H1 (cell line): Measurements from ENCODE around the gene HSPA12A. TPM values are rescaled to one million over a fixed set of nuclear protein-coding genes. Genes with fewer than 3 reads are reported as not detected.

ENCODE experiments used
- CTCF ChIA-PET: fragments of 300-600 bp; sonication (Branson Sonifier 250); formaldehyde crosslinking; loops from one replicate; lab custom pipeline; 2021; ENCODE audit not compliant: partially characterized antibody; lab: Charles Lee
- POLR2A ChIA-PET: fragments of 300-600 bp; sonication (Branson Sonifier 250); formaldehyde crosslinking; loops from one replicate; lab custom pipeline; 2021; ENCODE audit warnings: inconsistent platforms; ENCODE audit not compliant: partially characterized antibody; lab: Charles Lee
- DNase-seq, 2 experiments: peaks; one replicate each; pipeline versions ENCODE4 v3.0.0 to v3.0.0-alpha.2; 2010 to 2022; ENCODE audit warnings: low spot score in 2 of 2, low read depth in 1 of 2, mixed read lengths in 1 of 2
- FAIRE-seq: peaks from 2 replicates; lab custom pipeline; 2011; peaks lifted over from hg19 to GRCh38; lab: Jason Lieb, UNC
- H2AFZ ChIP-seq: 2 replicates; pipeline ENCODE4 v1.8.1; 2012; ENCODE audit warnings: low read length, inconsistent platforms
- H2AK5ac ChIP-seq: 2 replicates; pipeline ENCODE4 v1.6.1; 2013; ENCODE audit warnings: low read depth, low read length
- H2BK120ac ChIP-seq: replicated peaks from 2 replicates; pipeline ENCODE3; 2013; ENCODE audit warnings: low read depth, low read length, inconsistent platforms
- H2BK12ac ChIP-seq: 2 replicates; pipeline ENCODE4 v1.6.1; 2013; ENCODE audit warnings: low read depth, low read length
- H2BK15ac ChIP-seq: 2 replicates; pipeline ENCODE4 v1.6.1; 2013; ENCODE audit warnings: low read length
- H2BK20ac ChIP-seq: 2 replicates; pipeline ENCODE4 v1.6.1; 2013; ENCODE audit warnings: low read length
- H2BK5ac ChIP-seq: 2 replicates; pipeline ENCODE4 v1.6.1; 2013; ENCODE audit warnings: low read depth, low read length
- H3K14ac ChIP-seq: 2 replicates; pipeline ENCODE4 v1.6.1; 2013; ENCODE audit warnings: inconsistent platforms; ENCODE audit not compliant: insufficient read length
- H3K18ac ChIP-seq: 2 replicates; pipeline ENCODE4 v1.6.1; 2013; ENCODE audit warnings: low read length; ENCODE audit errors: extremely low read depth
- H3K23ac ChIP-seq: 2 replicates; pipeline ENCODE4 v1.6.1; 2013; ENCODE audit warnings: inconsistent platforms; ENCODE audit not compliant: insufficient read length
- H3K23me2 ChIP-seq: 2 replicates; pipeline ENCODE4 v1.6.1; 2013; ENCODE audit warnings: low read depth, low read length
- H3K27ac ChIP-seq: 2 replicates; pipeline ENCODE4 v1.6.1; 2011; ENCODE audit warnings: low read depth, low read length, inconsistent platforms
- H3K27me3 ChIP-seq, 4 experiments: replicated peaks in 1 of 4; 1 replicate in 1 of 4; 2 replicates in 3 of 4; pipeline versions ENCODE4 v1.6.1 to v1.8.1; 2011 to 2013; ENCODE audit warnings: low read length in 3 of 4, mild to moderate bottlenecking in 3 of 4, inconsistent platforms in 2 of 4, mixed read lengths in 2 of 4, moderate library complexity in 1 of 4; ENCODE audit not compliant: control insufficient read depth in 3 of 4, insufficient read depth in 3 of 4; ENCODE audit errors: extremely low read depth in 1 of 4
- H3K36me3 ChIP-seq, 4 experiments: 2 replicates each; pipeline versions ENCODE4 v1.6.1 to v1.8.1; 2011 to 2013; ENCODE audit warnings: mild to moderate bottlenecking in 4 of 4, low read length in 3 of 4, moderate library complexity in 2 of 4, control low read depth in 1 of 4, inconsistent platforms in 1 of 4; ENCODE audit not compliant: insufficient read depth in 4 of 4, control insufficient read depth in 2 of 4
- H3K4ac ChIP-seq: replicated peaks from 2 replicates; pipeline ENCODE3; 2013; ENCODE audit warnings: low read length, low read depth, mixed read lengths, inconsistent platforms; ENCODE audit not compliant: insufficient read length
- H3K4me1 ChIP-seq, 4 experiments: replicated peaks in 1 of 4; 1 replicate in 1 of 4; 2 replicates in 3 of 4; pipeline versions ENCODE4 v1.6.1 to v1.8.1; 2011 to 2013; ENCODE audit warnings: low read length in 3 of 4, inconsistent platforms in 2 of 4, mixed read lengths in 1 of 4; ENCODE audit not compliant: insufficient read depth in 4 of 4, control insufficient read depth in 3 of 4
- H3K4me2 ChIP-seq, 2 experiments: 2 replicates each; pipeline versions ENCODE4 v1.6.1 to v1.8.1; 2011 to 2013; ENCODE audit warnings: low read depth in 2 of 2, low read length in 2 of 2, control low read depth in 1 of 2, inconsistent platforms in 1 of 2, mild to moderate bottlenecking in 1 of 2; ENCODE audit not compliant: insufficient read depth in 1 of 2
- H3K4me3 ChIP-seq, 4 experiments: fragments of 200-600, 300-600 bp in 1 of 4; sonication (generic), shearing (Covaris generic), sonication (Bioruptor Twin) in 1 of 4; 2 replicates each; pipeline versions ENCODE4 v1.5.1 to v1.8.1; 2011 to 2016; ENCODE audit warnings: low read length in 4 of 4, low read depth in 3 of 4, control low read depth in 2 of 4, inconsistent platforms in 2 of 4, mild to moderate bottlenecking in 2 of 4, mixed read lengths in 1 of 4, moderate library complexity in 1 of 4; ENCODE audit not compliant: insufficient read depth in 2 of 4; ENCODE audit errors: extremely low read depth in 1 of 4
- H3K56ac ChIP-seq: replicated peaks from 2 replicates; pipeline ENCODE3; 2013; ENCODE audit warnings: low read depth, mild to moderate bottlenecking, mixed read lengths, low read length, inconsistent platforms; ENCODE audit not compliant: insufficient read length
- H3K79me1 ChIP-seq: 2 replicates; pipeline ENCODE4 v1.6.1; 2013; ENCODE audit warnings: low read depth, low read length, control low read depth
- H3K79me2 ChIP-seq, 2 experiments: 2 replicates each; pipeline versions ENCODE4 v1.6.1 to v1.8.1; 2012 to 2013; ENCODE audit warnings: low read length in 2 of 2, mild to moderate bottlenecking in 2 of 2, inconsistent platforms in 1 of 2; ENCODE audit not compliant: insufficient read depth in 2 of 2, control insufficient read depth in 1 of 2
- H3K9ac ChIP-seq, 4 experiments: replicated peaks in 1 of 4; 1 replicate in 1 of 4; 2 replicates in 3 of 4; pipeline versions ENCODE4 v1.6.1 to v1.8.1; 2011 to 2013; ENCODE audit warnings: low read depth in 3 of 4, low read length in 3 of 4, control low read depth in 2 of 4, mild to moderate bottlenecking in 2 of 4, moderate library complexity in 2 of 4, inconsistent platforms in 1 of 4; ENCODE audit errors: extremely low read depth in 1 of 4
- H3K9me3 ChIP-seq, 2 experiments: 2 replicates each; pipeline versions ENCODE4 v1.6.1 to v1.8.1; 2012 to 2013; ENCODE audit warnings: mild to moderate bottlenecking in 2 of 2, moderate library complexity in 2 of 2, control low read depth in 1 of 2, inconsistent platforms in 1 of 2, low read depth in 1 of 2, low read length in 1 of 2, mixed read lengths in 1 of 2; ENCODE audit not compliant: insufficient read depth in 2 of 2
- H4K20me1 ChIP-seq, 2 experiments: replicated peaks in 1 of 2; 2 replicates each; pipeline versions ENCODE3 to v1.8.1; 2011 to 2013; ENCODE audit warnings: inconsistent platforms in 2 of 2, low read length in 2 of 2, mild to moderate bottlenecking in 1 of 2; ENCODE audit not compliant: insufficient read depth in 2 of 2, control insufficient read depth in 1 of 2
- H4K5ac ChIP-seq: 2 replicates; pipeline ENCODE4 v1.6.1; 2013; ENCODE audit warnings: low read length, low read depth, mixed read lengths, inconsistent platforms; ENCODE audit not compliant: insufficient read length
- H4K8ac ChIP-seq: 2 replicates; pipeline ENCODE4 v1.8.0; 2013; ENCODE audit warnings: mild to moderate bottlenecking, moderate library complexity, low read length, inconsistent platforms; ENCODE audit not compliant: insufficient read depth; ENCODE audit errors: extremely low read depth
- H4K91ac ChIP-seq: replicated peaks from 2 replicates; pipeline ENCODE3; 2013; ENCODE audit warnings: low read length, mixed read lengths, inconsistent platforms; ENCODE audit not compliant: insufficient read length
- ATF3 ChIP-seq: IDR thresholded peaks from 2 replicates; pipeline ENCODE4 v1.6.1; 2011; ENCODE audit warnings: low read depth, mild to moderate bottlenecking, low read length; ENCODE audit not compliant: insufficient read depth
- BRCA1 ChIP-seq: IDR thresholded peaks from 2 replicates; pipeline ENCODE4 v1.6.1; 2012; ENCODE audit warnings: low read depth, low read length, improper control_type of control experiment
- WGBS, 2 experiments: shearing (Covaris generic) in 1 of 2; methylation state at CpG; one replicate each; pipeline versions ENCODE4 v1.1.6 to v1.1.7; 2013 to 2015; ENCODE audit warnings: low lambda C conversion rate in 2 of 2, mixed read lengths in 2 of 2, inconsistent platforms in 1 of 2, low coverage in 1 of 2, missing lambda C conversion rate in 1 of 2; ENCODE audit not compliant: insufficient replicate concordance in 2 of 2, insufficient coverage in 1 of 2, insufficient read length in 1 of 2; ENCODE audit errors: extremely low coverage in 1 of 2, missing lambda C conversion rate in 1 of 2; 5-methylcytosine and 5-hydroxymethylcytosine counted together
- polyA plus RNA-seq, 7 experiments: library from polyadenylated mRNA; depleted of rRNA in 3 of 7; stranded (reverse) in 5 of 7; unstranded in 2 of 7; fragments of >200 nt in 5 of 7; fragments of 200-250 nt in 2 of 7; gene quantifications; 1 replicate in 5 of 7; 2 replicates in 1 of 7; 4 replicates in 1 of 7; pipeline versions ENCODE4 v1.2.1 to v1.2.3, GENCODE V29; 2011 to 2013; ENCODE audit warnings: missing spikeins in 2 of 7, mixed read lengths in 2 of 7
- total RNA-seq: library from RNA; stranded (reverse); fragmentation: NEBNext Ultra II Directional; extraction: Animal tissue kit (Norgen Biotek cat#: 25700); gene quantifications from 2 replicates; pipeline ENCODE4 v1.2.1, GENCODE V29; 2021

Gene HSPA12A
- total and polyA plus RNA-seq, 2 of the 8 experiments (the other 6 are each of a cell fraction or from before 2014, with no cell fraction given): 3.1 to 6.9 TPM

GRCh38 chr10:116791241-116791640 is 48.9 kb upstream of the HSPA12A start:
- no peak for FAIRE-seq
- H3K4me2 ChIP-seq: no peak overlapping the region
- no peak for DNase-seq
- no peak overlapping the region for H3K27ac ChIP-seq
- H3K23me2 ChIP-seq: peaks cover 2% of the 10 kb centered on the region; the same call in 1 of the 2 replicates
- H4K8ac ChIP-seq: no peak overlapping the region
- H3K9me3 ChIP-seq: no peaks in the 10 kb centered on the region
- H2BK120ac ChIP-seq: no peak overlapping the region
- no peak overlapping the region for H3K9ac ChIP-seq
- H4K20me1 ChIP-seq: no peaks in the 10 kb centered on the region
- no peak overlapping the region for H2BK5ac ChIP-seq
- no peak overlapping the region for H3K4ac ChIP-seq
- no peak overlapping the region for H2BK20ac ChIP-seq
- 100% methylated on average over 2 of the region's 2 CpGs; no CpG with 5 or more reads in 1 of the 2 experiments for WGBS, 2 experiments
- H2BK15ac ChIP-seq: no peak overlapping the region
- H3K79me1 ChIP-seq: no peaks in the 10 kb centered on the region
- H2AK5ac ChIP-seq: no peak overlapping the region
- no peak overlapping the region for H3K23ac ChIP-seq
- H3K18ac ChIP-seq: no peak overlapping the region
- no peak overlapping the region for H4K5ac ChIP-seq
- H3K79me2 ChIP-seq: no peaks in the 10 kb centered on the region
- no peak overlapping the region for H3K14ac ChIP-seq
- ChIA-PET CTCF (interaction anchor here (0.8 to 28.3 kb wide), 7 partner anchors 14 to 395 kb away, joined by 3 to 531 read pairs (median 3); no protein-coding TSS in a partner anchor), POLR2A (no interaction called here)
- no peak overlapping the region for H4K91ac ChIP-seq
- no peaks in the 10 kb centered on the region for H3K27me3 ChIP-seq
- H3K56ac ChIP-seq: no peak overlapping the region
- no peaks in the 10 kb centered on the region for H3K36me3 ChIP-seq
- peaks cover 0 to 4% (median 3%) of the 10 kb centered on the region in 4 experiments; a peak in 5 of 7 replicates for H3K4me1 ChIP-seq
- H3K4me3 ChIP-seq: no peak overlapping the region
- H2AFZ ChIP-seq: no peak overlapping the region
- no peak overlapping the region for H2BK12ac ChIP-seq
- no peak for TF ChIP-seq BRCA1
- no peak for TF ChIP-seq ATF3
